ENCODE measurements around the gene VWA1. TPM values are rescaled to one million over a fixed set of nuclear protein-coding genes. Genes with fewer than 3 reads are reported as not detected.
A peak's percentile ranks its signal among the peaks of the same experiment; 100 is the strongest.

Gene VWA1
- polyA plus RNA-seq, 2 of the 4 experiments (the other 2 are of a cell fraction), result 4.0 to 5.3 TPM

- FAIRE-seq, result no peak
- H3K9me3 ChIP-seq, result no peaks in the 10 kb centered on the region
- TF ChIP-seq MAZ (IDR thresholded peaks at IDR 0.05; ENCODE audit: borderline replicate concordance, low read depth, low read length), result no peak
- no peak for TF ChIP-seq JUNB (IDR thresholded peaks at IDR 0.05)
- TF ChIP-seq HOXB5 (CRISPR knock-in tag; IDR thresholded peaks at IDR 0.05), result no peak
- TF ChIP-seq JUN (IDR thresholded peaks at IDR 0.05), result no peak
- TF ChIP-seq NFE2L2 (conservative IDR thresholded peaks at IDR 0.05; ENCODE audit: low read length), result no peak
- no peak for TF ChIP-seq NPAS2 (CRISPR knock-in tag; IDR thresholded peaks at IDR 0.05; ENCODE audit: borderline replicate concordance)
- no peak for TF ChIP-seq POLR2AphosphoS2 (conservative IDR thresholded peaks at IDR 0.05; ENCODE audit: low read length)
- TF ChIP-seq, protein P1, sequence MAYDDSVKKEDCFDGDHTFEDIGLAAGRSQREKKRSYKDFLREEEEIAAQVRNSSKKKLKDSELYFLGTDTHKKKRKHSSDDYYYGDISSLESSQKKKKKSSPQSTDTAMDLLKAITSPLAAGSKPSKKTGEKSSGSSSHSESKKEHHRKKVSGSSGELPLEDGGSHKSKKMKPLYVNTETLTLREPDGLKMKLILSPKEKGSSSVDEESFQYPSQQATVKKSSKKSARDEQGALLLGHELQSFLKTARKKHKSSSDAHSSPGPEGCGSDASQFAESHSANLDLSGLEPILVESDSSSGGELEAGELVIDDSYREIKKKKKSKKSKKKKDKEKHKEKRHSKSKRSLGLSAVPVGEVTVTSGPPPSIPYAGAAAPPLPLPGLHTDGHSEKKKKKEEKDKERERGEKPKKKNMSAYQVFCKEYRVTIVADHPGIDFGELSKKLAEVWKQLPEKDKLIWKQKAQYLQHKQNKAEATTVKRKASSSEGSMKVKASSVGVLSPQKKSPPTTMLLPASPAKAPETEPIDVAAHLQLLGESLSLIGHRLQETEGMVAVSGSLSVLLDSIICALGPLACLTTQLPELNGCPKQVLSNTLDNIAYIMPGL (CRISPR knock-in tag; IDR thresholded peaks at IDR 0.05; ENCODE audit: borderline replicate concordance), result no peak
- no peak for TF ChIP-seq SMC3 (IDR thresholded peaks at IDR 0.05)
- no peak for TF ChIP-seq POLR2A (IDR thresholded peaks at IDR 0.05; ENCODE audit: low read length)
- TF ChIP-seq CBX2 (IDR thresholded peaks at IDR 0.05; ENCODE audit: borderline replicate concordance, low read depth), result no peak
- TF ChIP-seq CHD2 (IDR thresholded peaks at IDR 0.05; ENCODE audit: low read length, partially characterized antibody), result no peak
- TF ChIP-seq CHD4 (IDR thresholded peaks at IDR 0.05; ENCODE audit: borderline replicate concordance), result no peak
- TF ChIP-seq TFCP2L1 (CRISPR knock-in tag; IDR thresholded peaks at IDR 0.05), result no peak
- no peak for TF ChIP-seq FOXS1 (CRISPR knock-in tag; IDR thresholded peaks at IDR 0.05)
- no peak for TF ChIP-seq EHMT2 (IDR thresholded peaks at IDR 0.05; ENCODE audit: low read depth)
- peaks cover 8% of the 10 kb centered on the region for H3K4me1 ChIP-seq
- no peak overlapping the region for H3K4me2 ChIP-seq
- no peak overlapping the region for H3K27ac ChIP-seq
- WGBS (ENCODE audit: missing lambda C conversion rate), result 94% methylated on average over 11 of the region's 11 CpGs
- DNase-seq (ENCODE audit: low read depth in 1 of 2, low spot score in 1 of 2), result no peak
- ChIA-PET POLR2A (no interaction called here), CTCF (interaction anchor here (0.6 to 1.9 kb wide), 5 partner anchors 23 to 274 kb away, joined by 4 to 5 read pairs (median 4); no protein-coding TSS in a partner anchor)
- no peak overlapping the region for H3K4me3 ChIP-seq
- ATAC-seq, result no peak
Observed at GRCh38 chr1:1395166-1395565, 40.3 kb upstream of the VWA1 start.

DNA sequence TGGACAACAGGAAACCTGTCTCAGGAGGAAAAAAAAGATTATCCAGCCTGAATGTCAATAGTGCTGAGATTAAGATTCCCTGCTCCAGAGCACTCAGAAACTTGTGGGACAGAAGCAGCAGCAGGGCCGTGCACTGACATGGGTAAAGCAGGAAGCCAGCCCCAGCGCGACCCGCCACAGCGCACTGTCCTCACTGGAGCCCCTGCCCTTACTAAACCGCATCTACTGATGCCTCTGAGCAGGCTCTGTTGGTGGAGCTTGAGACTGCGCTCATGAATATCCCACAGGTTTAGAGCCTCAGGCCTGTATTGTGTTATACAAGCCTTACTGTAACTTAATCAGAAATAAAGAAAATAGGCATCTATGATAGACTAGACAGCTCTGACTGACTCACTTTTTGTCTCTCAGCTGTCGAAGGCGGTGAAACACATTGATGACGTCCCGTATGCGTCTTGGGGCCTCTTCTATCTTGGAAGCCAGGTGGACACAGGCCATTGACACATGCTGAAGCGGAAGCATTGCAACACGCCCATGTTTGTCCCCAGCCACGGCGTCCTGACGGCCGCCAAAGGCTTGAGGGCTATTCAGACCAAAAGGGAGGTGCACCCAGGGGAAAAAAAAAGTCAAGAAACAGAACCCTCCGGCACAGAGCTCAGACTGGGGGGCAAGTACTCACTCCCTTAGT, 37.5 kb upstream of the VWA1 start:
- POLR2A ChIA-PET, result no interaction called here
- no peak for ATAC-seq
- FAIRE-seq, result no peak
- Histone ChIP-seq H3K4me3 (peak overlapping the region; percentile 96), H3K4me2 (peak overlapping the region; percentile 80), H3K4me1 (peaks cover 29% of the 10 kb centered on the region), H3K9me3 (no peaks in the 10 kb centered on the region), H3K27ac (peak overlapping the region; percentile 93 to 99)
- CTCF ChIA-PET, result interaction anchor here (1.0 to 3.6 kb wide), 3 partner anchors 43 to 107 kb away, joined by 3 to 14 read pairs (median 8); no protein-coding TSS in a partner anchor
- TF ChIP-seq JUN (IDR thresholded peaks at IDR 0.05) (no peak), CBX2 (IDR thresholded peaks at IDR 0.05; ENCODE audit: borderline replicate concordance, low read depth) (no peak), HOXB5 (CRISPR knock-in tag; IDR thresholded peaks at IDR 0.05) (no peak), KDM1A (IDR thresholded peaks at IDR 0.05; ENCODE audit: low read depth) (no peak)
- DNase-seq (ENCODE audit: low read depth in 1 of 2, low spot score in 1 of 2), result no peak
- 56% methylated on average over 12 of the region's 19 CpGs for WGBS (ENCODE audit: missing lambda C conversion rate)

GRCh38 chr1:1398677-1399186, 36.8 kb upstream of the VWA1 start:
- FAIRE-seq (no peak), DNase-seq (ENCODE audit: low read depth in 1 of 2, low spot score in 1 of 2) (no peak), ATAC-seq (peak; percentile 1 to 19; a peak in 4 of 6 replicates)
- CTCF ChIA-PET, result interaction anchor here (1.0 to 3.6 kb wide), 5 partner anchors 8 to 106 kb away, joined by 3 to 14 read pairs (median 8); no protein-coding TSS in a partner anchor
- Histone ChIP-seq H3K4me2 (peak overlapping the region; percentile 80), H3K9me3 (no peaks in the 10 kb centered on the region), H3K4me1 (peaks cover 29% of the 10 kb centered on the region), H3K27ac (peak overlapping the region; percentile 93 to 99), H3K4me3 (peak overlapping the region; percentile 96)
- WGBS (ENCODE audit: missing lambda C conversion rate), result 9% methylated on average over 10 of the region's 54 CpGs
- POLR2A ChIA-PET, result interaction anchor here (0.7 to 1.7 kb wide), 11 partner anchors 9 to 107 kb away, joined by 3 to 20 read pairs (median 3); partner anchors contain the start of gene AURKAIP1
- peak; percentile 12; the same call in 1 of the 2 replicates for TF ChIP-seq PHF8 (IDR thresholded peaks at IDR 0.05; ENCODE audit: borderline replicate concordance, low read depth)
- TF ChIP-seq FOXS1 (CRISPR knock-in tag; IDR thresholded peaks at IDR 0.05), result no peak
